ENCODE results near the gene NCAM1. TPM values are rescaled to one million over a fixed set of nuclear protein-coding genes. Genes with fewer than 3 reads are reported as not detected.

The NCAM1 gene
- total and polyA plus RNA-seq, 9 donors: 87.0 to 220 (median 114) TPM

DNA sequence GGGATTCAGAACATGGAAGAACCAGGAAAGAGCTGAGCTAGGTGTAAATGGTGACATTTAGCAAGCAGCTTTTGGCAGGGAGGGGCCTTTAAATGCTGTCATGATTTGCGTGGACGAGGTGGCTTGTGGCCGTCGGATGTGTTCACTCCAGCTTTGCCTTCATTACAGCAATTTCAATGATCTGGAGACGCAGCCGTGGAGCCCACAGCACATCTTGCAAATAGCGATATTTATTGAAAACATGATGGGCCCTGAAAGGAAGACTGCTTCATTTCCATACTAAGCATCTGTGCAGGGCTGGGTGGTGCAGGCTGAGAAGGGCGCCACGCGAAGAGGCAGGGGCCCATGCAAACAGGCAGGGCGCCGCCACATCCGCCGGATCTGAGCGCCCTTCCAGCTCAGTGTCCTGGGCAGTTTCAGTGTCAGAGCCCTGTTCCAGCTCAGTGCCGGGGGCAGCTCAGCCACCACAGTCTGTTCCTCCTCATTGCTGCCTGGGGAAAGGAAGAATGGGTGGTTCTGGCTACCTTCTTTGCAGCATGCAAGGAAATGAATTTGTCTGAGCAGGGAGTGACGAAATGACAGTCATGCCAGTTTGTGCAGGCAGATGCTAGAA is 242.0 kb downstream of the NCAM1 start:
- no peaks in the 10 kb centered on the region for H3K9me3 ChIP-seq (replicated peaks; ENCODE audit: control insufficient read depth, low read depth, low read length)
- no peak for DNase-seq
- peaks cover 11% of the 10 kb centered on the region for H3K36me3 ChIP-seq (ENCODE audit: control insufficient read depth, insufficient read depth, low read length)
- H3K4me1 ChIP-seq (ENCODE audit: control insufficient read depth, insufficient read depth, low read length): peaks cover 8% of the 10 kb centered on the region
- 85% methylated on average over 4 of the region's 17 CpGs for WGBS (ENCODE audit: insufficient coverage)
- H3K27ac ChIP-seq (ENCODE audit: low read length): no peak overlapping the region
- H3K27me3 ChIP-seq (ENCODE audit: control insufficient read depth, insufficient read depth, low read length): no peaks in the 10 kb centered on the region
- no peak overlapping the region for H3K4me3 ChIP-seq (ENCODE audit: low read length)

DNA sequence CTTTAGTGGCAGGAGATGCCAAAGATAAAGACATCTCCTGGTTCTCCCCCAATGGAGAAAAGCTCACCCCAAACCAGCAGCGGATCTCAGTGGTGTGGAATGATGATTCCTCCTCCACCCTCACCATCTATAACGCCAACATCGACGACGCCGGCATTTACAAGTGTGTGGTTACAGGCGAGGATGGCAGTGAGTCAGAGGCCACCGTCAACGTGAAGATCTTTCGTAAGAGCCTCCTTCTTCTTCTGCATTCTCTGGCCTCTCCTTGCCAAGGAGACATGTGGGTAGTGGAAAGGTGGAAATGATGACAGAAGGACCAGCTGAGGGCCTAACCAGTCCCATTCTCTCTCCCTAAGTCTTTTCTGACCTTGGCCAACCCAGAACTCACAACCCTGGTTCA is 243.1 kb downstream of the NCAM1 start:
- Histone ChIP-seq H3K27ac (ENCODE audit: low read length) (no peak overlapping the region), H3K4me3 (ENCODE audit: low read length) (no peak overlapping the region), H3K9me3 (replicated peaks; ENCODE audit: control insufficient read depth, low read depth, low read length) (no peaks in the 10 kb centered on the region), H3K4me1 (ENCODE audit: control insufficient read depth, insufficient read depth, low read length) (peaks cover 6% of the 10 kb centered on the region), H3K27me3 (ENCODE audit: control insufficient read depth, insufficient read depth, low read length) (no peaks in the 10 kb centered on the region), H3K36me3 (ENCODE audit: control insufficient read depth, insufficient read depth, low read length) (peaks cover 16% of the 10 kb centered on the region)
- no peak for DNase-seq
- no CpG with 5 or more reads among the region's 10 CpGs for WGBS (ENCODE audit: insufficient coverage)

DNA sequence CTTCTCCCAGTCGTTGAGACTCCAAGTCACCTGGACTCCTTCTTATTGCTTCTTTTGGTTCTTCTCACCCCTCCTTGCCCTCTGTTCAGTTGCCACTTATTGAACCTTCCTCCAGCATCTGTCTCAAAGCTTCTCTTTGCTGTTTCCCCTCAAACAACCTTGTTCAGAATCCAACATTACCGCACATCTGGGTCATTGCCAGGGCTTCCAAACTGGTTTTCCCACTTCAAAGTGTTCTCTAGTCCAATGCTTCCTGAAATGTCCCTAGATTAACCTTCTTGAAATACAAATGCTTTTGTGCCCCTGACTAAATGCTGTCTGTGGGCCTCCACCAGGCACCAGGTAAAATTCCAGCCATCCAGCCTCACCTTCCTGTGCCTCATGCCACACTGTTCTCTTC is 252.3 kb downstream of the NCAM1 start:
- Histone ChIP-seq H3K27ac (ENCODE audit: low read length) (no peak overlapping the region), H3K4me3 (ENCODE audit: low read length) (no peak overlapping the region), H3K27me3 (ENCODE audit: control insufficient read depth, insufficient read depth, low read length) (no peaks in the 10 kb centered on the region), H3K36me3 (ENCODE audit: control insufficient read depth, insufficient read depth, low read length) (peaks cover 33% of the 10 kb centered on the region), H3K4me1 (ENCODE audit: control insufficient read depth, insufficient read depth, low read length) (no peaks in the 10 kb centered on the region), H3K9me3 (replicated peaks; ENCODE audit: control insufficient read depth, low read depth, low read length) (no peaks in the 10 kb centered on the region)
- WGBS (ENCODE audit: insufficient coverage): 74% methylated on average over 2 of the region's 2 CpGs
- DNase-seq: no peak

DNA sequence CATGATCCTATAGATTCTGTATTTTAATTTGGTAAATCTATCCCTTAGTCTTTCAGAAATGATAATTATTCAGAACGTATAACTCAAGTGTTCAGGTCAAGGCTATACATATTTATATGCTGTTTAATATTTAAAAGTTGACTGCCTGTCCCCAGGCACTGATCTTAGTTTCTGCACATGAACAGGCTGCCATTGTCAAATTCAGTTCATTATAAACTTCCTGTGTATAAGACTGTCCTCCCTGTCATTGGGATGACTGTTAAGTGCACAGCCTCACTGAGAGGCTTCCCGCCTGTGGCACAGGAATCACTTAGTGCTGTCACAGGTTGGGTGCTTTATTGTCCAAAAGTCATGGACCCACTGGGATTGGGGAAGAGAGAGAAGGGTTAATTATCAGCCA is 261.0 kb downstream of the NCAM1 start:
- H3K4me1 ChIP-seq (ENCODE audit: control insufficient read depth, insufficient read depth, low read length): no peaks in the 10 kb centered on the region
- no peak overlapping the region for H3K4me3 ChIP-seq (ENCODE audit: low read length)
- H3K9me3 ChIP-seq (replicated peaks; ENCODE audit: control insufficient read depth, low read depth, low read length): peaks cover 5% of the 10 kb centered on the region
- DNase-seq: no peak
- H3K27me3 ChIP-seq (ENCODE audit: control insufficient read depth, insufficient read depth, low read length): no peaks in the 10 kb centered on the region
- no peak overlapping the region for H3K27ac ChIP-seq (ENCODE audit: low read length)
- WGBS (ENCODE audit: insufficient coverage): 100% methylated on average over 1 of the region's 2 CpGs
- peaks cover 16% of the 10 kb centered on the region for H3K36me3 ChIP-seq (ENCODE audit: control insufficient read depth, insufficient read depth, low read length)

DNA sequence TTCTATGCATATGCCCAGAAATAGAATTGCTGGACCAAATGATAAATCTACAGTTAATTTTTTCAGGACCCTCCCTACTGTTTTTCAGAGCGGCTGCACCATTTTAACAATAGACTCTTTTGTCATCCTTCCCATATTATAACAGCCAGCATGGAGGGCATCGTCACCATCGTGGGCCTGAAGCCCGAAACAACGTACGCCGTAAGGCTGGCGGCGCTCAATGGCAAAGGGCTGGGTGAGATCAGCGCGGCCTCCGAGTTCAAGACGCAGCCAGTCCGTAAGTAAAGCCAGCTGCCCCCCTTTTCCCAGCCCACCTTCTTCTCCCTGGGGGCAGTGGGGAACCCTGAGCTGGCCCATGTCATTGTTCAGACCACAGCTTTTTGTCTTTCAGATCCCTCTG is 273.7 kb downstream of the NCAM1 start:
- Histone ChIP-seq H3K4me3 (ENCODE audit: low read length) (no peak overlapping the region), H3K9me3 (replicated peaks; ENCODE audit: control insufficient read depth, low read depth, low read length) (no peaks in the 10 kb centered on the region), H3K36me3 (ENCODE audit: control insufficient read depth, insufficient read depth, low read length) (peaks cover 44% of the 10 kb centered on the region), H3K27ac (ENCODE audit: low read length) (no peak overlapping the region), H3K27me3 (ENCODE audit: control insufficient read depth, insufficient read depth, low read length) (no peaks in the 10 kb centered on the region), H3K4me1 (ENCODE audit: control insufficient read depth, insufficient read depth, low read length) (no peaks in the 10 kb centered on the region)
- WGBS (ENCODE audit: insufficient coverage): 89% methylated on average over 7 of the region's 14 CpGs
- no peak for DNase-seq

DNA sequence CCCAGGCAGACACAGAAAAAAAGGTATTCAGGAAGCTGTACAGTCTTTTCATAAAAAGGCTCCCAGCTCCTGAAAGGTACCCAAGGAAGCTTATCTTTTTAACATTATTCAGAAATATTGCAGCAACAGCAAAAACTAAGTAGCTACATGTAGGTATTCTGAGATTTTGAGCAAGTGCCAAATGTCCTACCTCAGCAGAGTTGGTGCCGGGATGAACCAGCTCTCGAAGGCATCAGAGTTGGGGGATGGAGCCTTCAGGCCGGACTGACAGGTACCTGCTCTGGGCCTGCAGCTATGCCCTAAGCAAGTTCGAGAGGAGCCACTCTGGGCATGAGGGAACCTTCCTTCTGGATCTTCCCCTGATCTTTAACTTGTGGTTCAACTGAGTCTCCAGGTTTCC is 276.0 kb downstream of the NCAM1 start:
- Histone ChIP-seq H3K4me3 (ENCODE audit: low read length) (no peak overlapping the region), H3K9me3 (replicated peaks; ENCODE audit: control insufficient read depth, low read depth, low read length) (no peaks in the 10 kb centered on the region), H3K27me3 (ENCODE audit: control insufficient read depth, insufficient read depth, low read length) (peaks cover 2% of the 10 kb centered on the region), H3K27ac (ENCODE audit: low read length) (no peak overlapping the region), H3K4me1 (ENCODE audit: control insufficient read depth, insufficient read depth, low read length) (peaks cover 4% of the 10 kb centered on the region), H3K36me3 (ENCODE audit: control insufficient read depth, insufficient read depth, low read length) (peaks cover 42% of the 10 kb centered on the region)
- WGBS (ENCODE audit: insufficient coverage): 93% methylated on average over 3 of the region's 4 CpGs
- no peak for DNase-seq

DNA sequence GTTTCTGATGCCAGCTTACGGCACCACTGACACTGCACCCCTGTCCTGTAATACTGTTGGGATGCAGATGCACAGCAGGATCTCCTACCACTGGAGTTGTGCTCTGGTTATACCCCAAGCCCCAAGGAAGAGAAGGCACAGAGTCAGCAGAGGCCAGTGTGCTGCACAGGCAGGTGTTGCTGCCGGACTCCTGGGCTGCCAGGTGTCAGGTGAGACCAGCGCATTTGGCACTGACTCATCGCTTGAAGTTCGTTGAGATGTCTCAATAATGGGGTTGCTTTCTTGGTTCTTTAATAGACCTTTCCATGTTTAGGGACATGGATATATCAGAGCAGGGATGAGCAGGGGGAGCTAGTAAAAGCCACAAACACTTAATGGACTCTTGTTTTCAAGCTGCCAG is 277.5 kb downstream of the NCAM1 start:
- WGBS (ENCODE audit: insufficient coverage): 95% methylated on average over 5 of the region's 5 CpGs
- Histone ChIP-seq H3K9me3 (replicated peaks; ENCODE audit: control insufficient read depth, low read depth, low read length) (no peaks in the 10 kb centered on the region), H3K4me1 (ENCODE audit: control insufficient read depth, insufficient read depth, low read length) (peaks cover 4% of the 10 kb centered on the region), H3K27ac (ENCODE audit: low read length) (no peak overlapping the region), H3K36me3 (ENCODE audit: control insufficient read depth, insufficient read depth, low read length) (peaks cover 28% of the 10 kb centered on the region), H3K27me3 (ENCODE audit: control insufficient read depth, insufficient read depth, low read length) (peaks cover 2% of the 10 kb centered on the region), H3K4me3 (ENCODE audit: low read length) (no peak overlapping the region)
- no peak for DNase-seq

DNA sequence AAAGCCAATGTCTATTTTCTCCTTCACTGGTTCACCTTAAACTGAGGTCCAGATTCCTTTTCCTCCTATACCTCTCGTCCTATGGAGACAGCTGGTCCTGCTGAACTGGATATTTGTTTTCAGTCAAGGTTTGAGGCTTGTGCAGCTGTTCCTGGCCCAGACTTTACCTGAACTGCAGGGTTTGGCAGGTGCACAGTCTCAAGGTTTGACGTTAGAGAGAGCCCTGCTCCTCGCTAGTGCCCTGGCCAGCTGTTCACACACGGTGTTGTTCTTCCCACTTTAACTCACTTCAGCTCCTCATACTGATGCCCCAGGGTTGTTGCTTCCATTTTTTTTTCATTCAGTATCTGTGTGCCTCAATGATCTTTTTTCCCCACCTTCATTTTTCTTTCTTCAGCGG is 279.2 kb downstream of the NCAM1 start:
- Histone ChIP-seq H3K36me3 (ENCODE audit: control insufficient read depth, insufficient read depth, low read length) (peaks cover 22% of the 10 kb centered on the region), H3K27me3 (ENCODE audit: control insufficient read depth, insufficient read depth, low read length) (peaks cover 2% of the 10 kb centered on the region), H3K4me3 (ENCODE audit: low read length) (no peak overlapping the region), H3K4me1 (ENCODE audit: control insufficient read depth, insufficient read depth, low read length) (peaks cover 4% of the 10 kb centered on the region), H3K27ac (ENCODE audit: low read length) (no peak overlapping the region), H3K9me3 (replicated peaks; ENCODE audit: control insufficient read depth, low read depth, low read length) (no peaks in the 10 kb centered on the region)
- 82% methylated on average over 4 of the region's 5 CpGs for WGBS (ENCODE audit: insufficient coverage)
- DNase-seq: no peak

DNA sequence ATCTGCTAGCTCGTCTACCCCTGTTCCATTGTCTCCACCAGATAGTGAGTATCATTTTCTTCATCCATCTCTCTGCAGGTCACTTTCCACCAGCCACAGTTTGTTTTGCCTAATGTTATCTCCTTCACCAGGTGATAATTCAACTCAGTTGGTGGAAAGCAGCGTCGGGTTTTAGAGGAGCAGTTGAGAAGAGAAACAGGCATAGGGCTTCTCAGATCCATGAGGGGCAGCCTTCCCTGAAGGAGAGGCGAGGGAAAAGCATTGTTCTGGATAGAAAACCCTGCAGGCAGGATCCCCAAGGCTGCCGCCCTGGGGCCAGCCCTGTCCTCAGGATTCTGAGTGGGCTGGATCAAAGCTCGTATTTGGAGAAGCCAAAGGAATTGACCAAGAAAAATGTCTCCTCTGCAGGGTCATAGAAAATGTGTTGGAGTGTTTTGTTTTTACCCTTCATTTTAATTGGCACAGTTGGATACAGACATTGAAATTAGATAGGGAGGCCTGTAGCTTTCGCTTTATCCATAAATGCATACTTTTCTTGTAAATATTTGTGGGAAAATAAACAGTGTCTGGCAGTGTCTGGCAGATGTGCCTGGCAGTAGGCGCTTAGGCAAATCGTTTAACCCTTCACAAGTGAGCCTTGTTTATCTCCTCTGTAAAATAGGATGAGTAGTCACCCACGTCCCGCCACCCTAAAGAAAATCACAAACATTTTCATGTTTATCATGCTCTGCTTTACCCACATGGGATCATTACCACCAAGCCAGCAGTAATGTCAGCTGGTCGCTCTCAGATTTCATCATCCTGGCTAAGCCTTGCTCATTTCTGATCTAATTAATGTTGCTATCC is 279.8 kb downstream of the NCAM1 start:
- Histone ChIP-seq H3K4me3 (ENCODE audit: low read length) (no peak overlapping the region), H3K9me3 (replicated peaks; ENCODE audit: control insufficient read depth, low read depth, low read length) (no peaks in the 10 kb centered on the region), H3K4me1 (ENCODE audit: control insufficient read depth, insufficient read depth, low read length) (peaks cover 4% of the 10 kb centered on the region), H3K27ac (ENCODE audit: low read length) (no peak overlapping the region), H3K36me3 (ENCODE audit: control insufficient read depth, insufficient read depth, low read length) (peaks cover 17% of the 10 kb centered on the region), H3K27me3 (ENCODE audit: control insufficient read depth, insufficient read depth, low read length) (peaks cover 2% of the 10 kb centered on the region)
- WGBS (ENCODE audit: insufficient coverage): 75% methylated on average over 5 of the region's 12 CpGs
- DNase-seq: no peak

DNA sequence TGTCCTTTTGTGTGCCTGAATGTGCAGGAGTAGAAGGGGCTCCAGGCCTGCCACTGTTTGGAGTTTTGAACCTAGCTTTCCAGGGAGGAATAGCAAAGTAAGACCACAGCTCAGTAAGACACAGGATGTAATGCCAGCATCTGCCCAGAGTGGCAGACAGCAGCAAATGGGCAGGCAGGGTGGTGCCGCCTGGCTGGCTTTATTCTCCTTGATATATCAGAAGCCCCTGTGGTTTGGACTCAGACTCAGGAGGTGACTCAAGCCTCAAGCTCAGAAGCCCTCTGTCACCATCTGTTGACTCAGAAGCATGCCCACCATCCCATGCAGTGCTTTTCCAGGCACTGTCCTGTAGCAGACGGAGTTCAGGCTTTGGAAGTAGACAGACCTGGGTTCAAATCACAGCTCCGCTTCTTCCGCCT is 280.4 kb downstream of the NCAM1 start:
- H3K9me3 ChIP-seq (replicated peaks; ENCODE audit: control insufficient read depth, low read depth, low read length): no peaks in the 10 kb centered on the region
- no peak overlapping the region for H3K4me3 ChIP-seq (ENCODE audit: low read length)
- no peak for DNase-seq
- H3K4me1 ChIP-seq (ENCODE audit: control insufficient read depth, insufficient read depth, low read length): peaks cover 4% of the 10 kb centered on the region
- H3K36me3 ChIP-seq (ENCODE audit: control insufficient read depth, insufficient read depth, low read length): peaks cover 13% of the 10 kb centered on the region
- no peak overlapping the region for H3K27ac ChIP-seq (ENCODE audit: low read length)
- peaks cover 2% of the 10 kb centered on the region for H3K27me3 ChIP-seq (ENCODE audit: control insufficient read depth, insufficient read depth, low read length)
- 89% methylated on average over 1 of the region's 4 CpGs for WGBS (ENCODE audit: insufficient coverage)
